Measurements from ENCODE around the gene C1QTNF3.

Gene C1QTNF3

DNA sequence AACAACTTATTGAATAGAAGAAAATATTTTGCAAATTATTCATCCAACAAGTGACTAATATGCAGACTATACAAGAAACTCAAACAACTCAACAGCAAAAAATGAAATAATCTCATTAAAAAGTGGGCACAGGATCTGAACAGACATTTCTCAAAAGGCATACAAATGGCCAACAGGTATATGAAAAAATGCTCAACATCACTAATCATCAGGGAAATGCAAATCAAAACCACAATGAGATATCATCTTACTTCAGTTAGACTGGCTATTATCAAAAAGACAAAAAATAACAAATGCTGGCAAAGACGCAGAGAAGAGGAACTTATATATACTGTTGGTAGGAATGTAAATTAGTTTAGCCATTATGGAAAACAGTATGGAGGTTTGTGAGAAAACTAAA lies 33.4 kb downstream of the C1QTNF3 start:
- ChIA-PET CTCF (interaction anchor here (1.1 kb wide), 1 partner anchor 10 kb away, joined by 3 read pairs; no protein-coding TSS in a partner anchor), POLR2A (no interaction called here)
- Histone ChIP-seq H3K9me3 (ENCODE audit: control insufficient read depth, insufficient read depth, low read depth, low read length) (no peaks in the 10 kb centered on the region; the same call in 1 of the 2 replicates), H3K4me3 (ENCODE audit: low read depth, low read length) (no peak overlapping the region), H3K36me3 (ENCODE audit: control insufficient read depth in 2 of 2, insufficient read depth in 1 of 2, low read length in 2 of 2) (peaks cover 0 to 4% of the 10 kb centered on the region in 2 experiments; a peak in 1 of 3 replicates), H3K4me1 (ENCODE audit: control insufficient read depth, insufficient read depth, low read length) (peaks cover 9% of the 10 kb centered on the region), H3K27ac (ENCODE audit: extremely low read depth, low read depth, low read length) (no peak overlapping the region)
- TF ChIP-seq, protein P1, sequence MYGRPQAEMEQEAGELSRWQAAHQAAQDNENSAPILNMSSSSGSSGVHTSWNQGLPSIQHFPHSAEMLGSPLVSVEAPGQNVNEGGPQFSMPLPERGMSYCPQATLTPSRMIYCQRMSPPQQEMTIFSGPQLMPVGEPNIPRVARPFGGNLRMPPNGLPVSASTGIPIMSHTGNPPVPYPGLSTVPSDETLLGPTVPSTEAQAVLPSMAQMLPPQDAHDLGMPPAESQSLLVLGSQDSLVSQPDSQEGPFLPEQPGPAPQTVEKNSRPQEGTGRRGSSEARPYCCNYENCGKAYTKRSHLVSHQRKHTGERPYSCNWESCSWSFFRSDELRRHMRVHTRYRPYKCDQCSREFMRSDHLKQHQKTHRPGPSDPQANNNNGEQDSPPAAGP (tag by site-specific recombination; IDR thresholded peaks at IDR 0.05): no peak
- TF ChIP-seq FEZF1 (tag by site-specific recombination; IDR thresholded peaks at IDR 0.05): peak; percentile 53
- peak; percentile 74 for TF ChIP-seq SCRT2 (tag by site-specific recombination; IDR thresholded peaks at IDR 0.05)

DNA sequence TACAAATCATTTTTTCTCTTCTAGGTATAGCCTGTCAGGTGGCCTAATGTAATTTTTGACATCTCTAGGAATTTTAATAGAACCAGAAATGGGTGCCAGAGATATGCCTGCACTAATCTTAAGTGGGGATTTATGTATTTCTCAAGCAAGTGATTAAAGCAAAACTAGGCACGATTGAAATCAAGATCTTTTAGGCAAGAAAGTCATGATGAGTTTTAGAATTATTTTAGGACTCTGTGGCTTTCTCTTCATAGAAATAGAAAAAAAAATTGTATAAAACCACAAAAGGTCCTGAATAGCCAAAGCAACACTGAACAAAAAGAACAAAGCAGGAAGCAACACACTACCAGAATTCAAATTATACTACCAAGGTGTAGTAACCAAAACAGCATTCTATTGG lies 34.2 kb downstream of the C1QTNF3 start:
- H3K4me3 ChIP-seq (ENCODE audit: low read depth, low read length): no peak overlapping the region
- ChIA-PET CTCF (interaction anchor here (1.1 to 1.7 kb wide), 2 partner anchors 9 to 11 kb away, joined by 3 to 9 read pairs; no protein-coding TSS in a partner anchor), POLR2A (interaction anchor here (0.8 to 1.5 kb wide), 10 partner anchors 9 to 920 kb away, joined by 3 to 6 read pairs (median 4); partner anchors contain the start of genes C1QTNF3 and DNAJC21)
- TF ChIP-seq, protein P2, sequence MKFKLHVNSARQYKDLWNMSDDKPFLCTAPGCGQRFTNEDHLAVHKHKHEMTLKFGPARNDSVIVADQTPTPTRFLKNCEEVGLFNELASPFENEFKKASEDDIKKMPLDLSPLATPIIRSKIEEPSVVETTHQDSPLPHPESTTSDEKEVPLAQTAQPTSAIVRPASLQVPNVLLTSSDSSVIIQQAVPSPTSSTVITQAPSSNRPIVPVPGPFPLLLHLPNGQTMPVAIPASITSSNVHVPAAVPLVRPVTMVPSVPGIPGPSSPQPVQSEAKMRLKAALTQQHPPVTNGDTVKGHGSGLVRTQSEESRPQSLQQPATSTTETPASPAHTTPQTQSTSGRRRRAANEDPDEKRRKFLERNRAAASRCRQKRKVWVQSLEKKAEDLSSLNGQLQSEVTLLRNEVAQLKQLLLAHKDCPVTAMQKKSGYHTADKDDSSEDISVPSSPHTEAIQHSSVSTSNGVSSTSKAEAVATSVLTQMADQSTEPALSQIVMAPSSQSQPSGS (tag by site-specific recombination; IDR thresholded peaks at IDR 0.05; ENCODE audit: low read depth): no peak
- TF ChIP-seq ZIC2 (tag by site-specific recombination; IDR thresholded peaks at IDR 0.05) (no peak), ZNF140 (tag by site-specific recombination; IDR thresholded peaks at IDR 0.05) (no peak), ZSCAN16 (tag by site-specific recombination; IDR thresholded peaks at IDR 0.05) (no peak), ZNF335 (tag by site-specific recombination; conservative IDR thresholded peaks at IDR 0.05) (peak; percentile 93)
- TF ChIP-seq, protein P3, sequence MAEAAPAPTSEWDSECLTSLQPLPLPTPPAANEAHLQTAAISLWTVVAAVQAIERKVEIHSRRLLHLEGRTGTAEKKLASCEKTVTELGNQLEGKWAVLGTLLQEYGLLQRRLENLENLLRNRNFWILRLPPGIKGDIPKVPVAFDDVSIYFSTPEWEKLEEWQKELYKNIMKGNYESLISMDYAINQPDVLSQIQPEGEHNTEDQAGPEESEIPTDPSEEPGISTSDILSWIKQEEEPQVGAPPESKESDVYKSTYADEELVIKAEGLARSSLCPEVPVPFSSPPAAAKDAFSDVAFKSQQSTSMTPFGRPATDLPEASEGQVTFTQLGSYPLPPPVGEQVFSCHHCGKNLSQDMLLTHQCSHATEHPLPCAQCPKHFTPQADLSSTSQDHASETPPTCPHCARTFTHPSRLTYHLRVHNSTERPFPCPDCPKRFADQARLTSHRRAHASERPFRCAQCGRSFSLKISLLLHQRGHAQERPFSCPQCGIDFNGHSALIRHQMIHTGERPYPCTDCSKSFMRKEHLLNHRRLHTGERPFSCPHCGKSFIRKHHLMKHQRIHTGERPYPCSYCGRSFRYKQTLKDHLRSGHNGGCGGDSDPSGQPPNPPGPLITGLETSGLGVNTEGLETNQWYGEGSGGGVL (tag by site-specific recombination; IDR thresholded peaks at IDR 0.05): no peak
- TF ChIP-seq, protein P4, sequence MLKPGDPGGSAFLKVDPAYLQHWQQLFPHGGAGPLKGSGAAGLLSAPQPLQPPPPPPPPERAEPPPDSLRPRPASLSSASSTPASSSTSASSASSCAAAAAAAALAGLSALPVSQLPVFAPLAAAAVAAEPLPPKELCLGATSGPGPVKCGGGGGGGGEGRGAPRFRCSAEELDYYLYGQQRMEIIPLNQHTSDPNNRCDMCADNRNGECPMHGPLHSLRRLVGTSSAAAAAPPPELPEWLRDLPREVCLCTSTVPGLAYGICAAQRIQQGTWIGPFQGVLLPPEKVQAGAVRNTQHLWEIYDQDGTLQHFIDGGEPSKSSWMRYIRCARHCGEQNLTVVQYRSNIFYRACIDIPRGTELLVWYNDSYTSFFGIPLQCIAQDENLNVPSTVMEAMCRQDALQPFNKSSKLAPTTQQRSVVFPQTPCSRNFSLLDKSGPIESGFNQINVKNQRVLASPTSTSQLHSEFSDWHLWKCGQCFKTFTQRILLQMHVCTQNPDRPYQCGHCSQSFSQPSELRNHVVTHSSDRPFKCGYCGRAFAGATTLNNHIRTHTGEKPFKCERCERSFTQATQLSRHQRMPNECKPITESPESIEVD (tag by site-specific recombination; IDR thresholded peaks at IDR 0.05): 0 out of 2 replicates have a peak, but pooled peaks have one; percentile 14
- peak overlapping the region; percentile 92; the same call in 1 of the 2 replicates for H3K27ac ChIP-seq (ENCODE audit: extremely low read depth, low read depth, low read length)
- H3K36me3 ChIP-seq (ENCODE audit: control insufficient read depth in 2 of 2, insufficient read depth in 1 of 2, low read length in 2 of 2): peaks cover 0 to 10% of the 10 kb centered on the region in 2 experiments; a peak in 1 of 3 replicates
- no peaks in the 10 kb centered on the region; the same call in 1 of the 2 replicates for H3K9me3 ChIP-seq (ENCODE audit: control insufficient read depth, insufficient read depth, low read depth, low read length)
- H3K4me1 ChIP-seq (ENCODE audit: control insufficient read depth, insufficient read depth, low read length): peaks cover 9% of the 10 kb centered on the region

DNA sequence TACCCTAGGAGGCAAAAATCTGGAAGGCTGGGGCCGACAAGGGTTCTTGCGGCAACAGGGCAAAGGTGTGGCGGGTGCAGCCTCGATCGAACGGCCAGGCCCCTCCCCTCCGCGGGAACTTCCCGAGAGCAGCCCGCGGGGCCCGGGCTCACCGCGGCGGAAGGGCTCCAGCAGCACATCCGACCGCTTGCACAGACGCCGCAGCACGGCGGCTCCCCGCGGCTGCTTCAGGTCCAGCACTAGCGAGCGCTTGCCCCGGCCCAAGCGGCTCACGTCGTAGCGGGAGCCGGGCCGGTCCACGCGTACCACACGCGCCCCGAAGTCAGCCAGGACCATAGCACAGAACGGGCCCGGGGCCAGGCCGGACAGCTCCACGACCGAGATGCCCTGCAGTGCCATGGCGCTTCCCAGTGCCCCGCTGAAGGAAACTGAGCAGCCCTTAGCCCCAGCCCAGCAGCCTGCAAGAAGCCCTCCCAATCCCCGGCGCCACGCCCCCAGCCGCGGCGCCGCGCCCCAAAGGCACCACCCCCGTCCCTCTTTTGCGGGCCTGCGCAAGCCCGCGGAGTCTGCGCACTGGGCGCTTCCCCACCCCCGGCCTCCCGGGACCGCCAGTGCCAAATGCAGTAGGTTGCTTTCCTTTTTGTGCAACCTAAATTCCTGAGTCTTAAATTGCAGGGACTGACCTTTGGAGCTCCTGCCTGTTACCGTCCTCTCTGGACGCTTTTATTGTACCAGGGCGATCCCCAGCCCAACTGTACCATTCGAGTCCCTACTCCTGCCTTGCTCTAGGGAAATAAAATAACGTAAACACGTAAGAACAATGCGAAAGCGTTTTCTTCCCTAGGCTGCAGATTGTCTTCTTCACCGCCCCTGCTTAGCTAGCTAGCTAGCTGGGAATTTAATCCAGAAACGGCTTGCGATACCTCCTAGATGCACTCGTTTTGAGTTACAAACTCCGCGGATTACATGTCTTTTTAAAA lies 35.1 kb downstream of the C1QTNF3 start, which contains the start of gene AMACR:
Gene AMACR (minus strand): TSS at position 430 of the 980 bp plus-strand sequence. CDS start 31 bp downstream, at position 399.
- Histone ChIP-seq H3K9me3 (ENCODE audit: control insufficient read depth, insufficient read depth, low read depth, low read length) (no peaks in the 10 kb centered on the region; the same call in 1 of the 2 replicates), H3K36me3 (ENCODE audit: control insufficient read depth in 2 of 2, insufficient read depth in 1 of 2, low read length in 2 of 2) (peaks cover 0 to 16% of the 10 kb centered on the region in 2 experiments; a peak in 1 of 3 replicates), H3K4me3 (ENCODE audit: low read depth, low read length) (peak within 1 kb of the TSS; percentile 81), H3K27ac (ENCODE audit: extremely low read depth, low read depth, low read length) (peak within 1 kb of the TSS; percentile 92), H3K4me1 (ENCODE audit: control insufficient read depth, insufficient read depth, low read length) (peaks cover 9% of the 10 kb centered on the region)
- ChIA-PET POLR2A (interaction anchor here (0.8 to 1.5 kb wide), 11 partner anchors 10 to 921 kb away, joined by 3 to 6 read pairs (median 4); partner anchors contain the start of genes C1QTNF3, DNAJC21 and TARS1), CTCF (interaction anchor here (0.5 to 1.7 kb wide), 2 partner anchors 10 to 24 kb away, joined by 3 to 9 read pairs; no protein-coding TSS in a partner anchor)
- TF ChIP-seq ZNF24 (tag by site-specific recombination; IDR thresholded peaks at IDR 0.05) (no peak; the same call in none of the 2 replicates), ZNF341 (tag by site-specific recombination; IDR thresholded peaks at IDR 0.05; ENCODE audit: low read depth) (peak; percentile 86), KLF8 (tag by site-specific recombination; IDR thresholded peaks at IDR 0.05) (peak; percentile 73; the same call in 1 of the 2 replicates), GLI4 (tag by site-specific recombination; IDR thresholded peaks at IDR 0.05) (peak; percentile 95), ZNF843 (tag by site-specific recombination; IDR thresholded peaks at IDR 0.05) (peak; percentile 53; the same call in 1 of the 2 replicates)
- TF ChIP-seq, protein P5, sequence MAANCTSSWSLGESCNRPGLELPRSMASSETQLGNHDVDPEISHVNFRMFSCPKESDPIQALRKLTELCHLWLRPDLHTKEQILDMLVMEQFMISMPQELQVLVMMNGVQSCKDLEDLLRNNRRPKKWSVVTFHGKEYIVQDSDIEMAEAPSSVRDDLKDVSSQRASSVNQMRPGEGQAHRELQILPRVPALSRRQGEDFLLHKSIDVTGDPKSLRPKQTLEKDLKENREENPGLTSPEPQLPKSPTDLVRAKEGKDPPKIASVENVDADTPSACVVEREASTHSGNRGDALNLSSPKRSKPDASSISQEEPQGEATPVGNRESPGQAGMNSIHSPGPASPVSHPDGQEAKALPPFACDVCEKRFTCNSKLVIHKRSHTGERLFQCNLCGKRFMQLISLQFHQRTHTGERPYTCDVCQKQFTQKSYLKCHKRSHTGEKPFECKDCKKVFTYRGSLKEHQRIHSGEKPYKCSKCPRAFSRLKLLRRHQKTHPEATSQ (tag by site-specific recombination; IDR thresholded peaks at IDR 0.05): peak; percentile 94
- TF ChIP-seq, protein P6, sequence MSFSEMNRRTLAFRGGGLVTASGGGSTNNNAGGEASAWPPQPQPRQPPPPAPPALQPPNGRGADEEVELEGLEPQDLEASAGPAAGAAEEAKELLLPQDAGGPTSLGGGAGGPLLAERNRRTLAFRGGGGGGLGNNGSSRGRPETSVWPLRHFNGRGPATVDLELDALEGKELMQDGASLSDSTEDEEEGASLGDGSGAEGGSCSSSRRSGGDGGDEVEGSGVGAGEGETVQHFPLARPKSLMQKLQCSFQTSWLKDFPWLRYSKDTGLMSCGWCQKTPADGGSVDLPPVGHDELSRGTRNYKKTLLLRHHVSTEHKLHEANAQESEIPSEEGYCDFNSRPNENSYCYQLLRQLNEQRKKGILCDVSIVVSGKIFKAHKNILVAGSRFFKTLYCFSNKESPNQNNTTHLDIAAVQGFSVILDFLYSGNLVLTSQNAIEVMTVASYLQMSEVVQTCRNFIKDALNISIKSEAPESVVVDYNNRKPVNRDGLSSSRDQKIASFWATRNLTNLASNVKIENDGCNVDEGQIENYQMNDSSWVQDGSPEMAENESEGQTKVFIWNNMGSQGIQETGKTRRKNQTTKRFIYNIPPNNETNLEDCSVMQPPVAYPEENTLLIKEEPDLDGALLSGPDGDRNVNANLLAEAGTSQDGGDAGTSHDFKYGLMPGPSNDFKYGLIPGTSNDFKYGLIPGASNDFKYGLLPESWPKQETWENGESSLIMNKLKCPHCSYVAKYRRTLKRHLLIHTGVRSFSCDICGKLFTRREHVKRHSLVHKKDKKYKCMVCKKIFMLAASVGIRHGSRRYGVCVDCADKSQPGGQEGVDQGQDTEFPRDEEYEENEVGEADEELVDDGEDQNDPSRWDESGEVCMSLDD (tag by site-specific recombination; IDR thresholded peaks at IDR 0.05): peak; percentile 79; the same call in 1 of the 2 replicates
